ENCODE measurements around the gene TCF4.

GRCh38 chr18:55253814-55254213, 334.2 kb downstream of the TCF4 start:
- TF ChIP-seq CTCF (IDR thresholded peaks at IDR 0.05; ENCODE audit: low read length) (no peak), EZH2phosphoT487 (IDR thresholded peaks at IDR 0.05; ENCODE audit: low read length) (no peak)
